H9 (cell line): ENCODE data around the gene EFNA5. TPM values are rescaled to one million over a fixed set of nuclear protein-coding genes. Genes with fewer than 3 reads are reported as not detected.

Experiments
- DNase-seq: peaks from one replicate; pipeline ENCODE4 v3.0.0-alpha.2; 2017
- H2AFZ ChIP-seq: one replicate; pipeline ENCODE4 v1.6.1; 2013; ENCODE audit warnings: mild to moderate bottlenecking, low read length, control low read depth, moderate library complexity
- H2AK5ac ChIP-seq: 2 replicates; pipeline ENCODE4 v1.6.1; 2013; ENCODE audit warnings: low read length, control low read depth, mixed read lengths; ENCODE audit not compliant: insufficient read length
- H2BK120ac ChIP-seq: one replicate; pipeline ENCODE4 v1.6.1; 2013; ENCODE audit warnings: low read depth, mild to moderate bottlenecking, low read length, control low read depth, inconsistent platforms; ENCODE audit not compliant: poor library complexity, severe bottlenecking
- H2BK12ac ChIP-seq: 2 replicates; pipeline ENCODE4 v1.6.1; 2013; ENCODE audit warnings: low read length, control low read depth, mixed read lengths, low read depth; ENCODE audit not compliant: insufficient read length
- H2BK15ac ChIP-seq: 2 replicates; pipeline ENCODE4 v1.6.1; 2013; ENCODE audit warnings: low read depth, low read length, control low read depth
- H2BK20ac ChIP-seq: one replicate; pipeline ENCODE4 v1.6.1; 2013; ENCODE audit warnings: low read depth, mild to moderate bottlenecking, low read length, control low read depth, inconsistent platforms; ENCODE audit not compliant: poor library complexity, severe bottlenecking
- H2BK5ac ChIP-seq: 2 replicates; pipeline ENCODE4 v1.6.1; 2013; ENCODE audit warnings: low read length, control low read depth, mixed read lengths; ENCODE audit not compliant: insufficient read length
- H3K14ac ChIP-seq: 2 replicates; pipeline ENCODE4 v1.6.1; 2013; ENCODE audit warnings: low read length, control low read depth; ENCODE audit not compliant: insufficient read depth
- H3K18ac ChIP-seq: 2 replicates; pipeline ENCODE4 v1.6.1; 2013; ENCODE audit warnings: low read depth, mild to moderate bottlenecking, mixed read lengths, low read length, control low read depth; ENCODE audit not compliant: insufficient read length
- H3K23ac ChIP-seq: 2 replicates; pipeline ENCODE4 v1.6.1; 2013; ENCODE audit warnings: low read length, control low read depth, mixed read lengths, low read depth; ENCODE audit not compliant: insufficient read length
- H3K23me2 ChIP-seq: 2 replicates; pipeline ENCODE4 v1.6.1; 2013; ENCODE audit warnings: low read depth, mild to moderate bottlenecking, mixed read lengths, low read length, control low read depth; ENCODE audit not compliant: insufficient read length, poor library complexity, severe bottlenecking
- H3K27ac ChIP-seq: 2 replicates; pipeline ENCODE4 v1.5.1; 2013; ENCODE audit warnings: low read length, control low read depth, mixed read lengths, low read depth; ENCODE audit not compliant: insufficient read length
- H3K27me3 ChIP-seq: 2 replicates; pipeline ENCODE4 v1.6.1; 2013; ENCODE audit warnings: low read length, control low read depth, inconsistent platforms; ENCODE audit not compliant: insufficient read depth
- H3K4ac ChIP-seq: 2 replicates; pipeline ENCODE4 v1.6.1; 2013; ENCODE audit warnings: low read depth, mild to moderate bottlenecking, control low read depth, inconsistent platforms, low read length, moderate library complexity
- H3K4me1 ChIP-seq: 2 replicates; pipeline ENCODE4 v1.6.1; 2013; ENCODE audit warnings: low read length, control low read depth, inconsistent platforms; ENCODE audit not compliant: insufficient read depth
- H3K4me2 ChIP-seq: 2 replicates; pipeline ENCODE4 v1.6.1; 2013; ENCODE audit warnings: low read length, control low read depth, mixed read lengths; ENCODE audit not compliant: insufficient read length, insufficient read depth
- H3K56ac ChIP-seq: 2 replicates; pipeline ENCODE4 v1.6.1; 2013; ENCODE audit warnings: low read depth, mild to moderate bottlenecking, mixed read lengths, low read length, control low read depth; ENCODE audit not compliant: insufficient read length
- H3K79me1 ChIP-seq: 2 replicates; pipeline ENCODE4 v1.6.1; 2013; ENCODE audit warnings: low read depth, mild to moderate bottlenecking, moderate library complexity, low read length, control low read depth, inconsistent platforms; ENCODE audit not compliant: insufficient read depth, poor library complexity, severe bottlenecking
- H3K79me2 ChIP-seq: 2 replicates; pipeline ENCODE4 v1.6.1; 2013; ENCODE audit warnings: low read length, control low read depth, inconsistent platforms; ENCODE audit not compliant: insufficient read depth
- H3K9ac ChIP-seq: 2 replicates; pipeline ENCODE4 v1.6.1; 2013; ENCODE audit warnings: low read length, control low read depth, mixed read lengths; ENCODE audit not compliant: insufficient read length; ENCODE audit errors: extremely low read depth
- H3K9me3 ChIP-seq: one replicate; pipeline ENCODE4 v1.6.1; 2013; ENCODE audit warnings: low read depth, low read length, inconsistent platforms; ENCODE audit not compliant: control insufficient read depth
- H3T11ph ChIP-seq: one replicate; pipeline ENCODE4 v1.6.1; 2013; ENCODE audit warnings: mild to moderate bottlenecking, low read length, control low read depth, inconsistent platforms
- H4K20me1 ChIP-seq: one replicate; pipeline ENCODE4 v1.6.1; 2013; ENCODE audit not compliant: control insufficient read depth, insufficient read length, insufficient read depth
- H4K5ac ChIP-seq: 2 replicates; pipeline ENCODE4 v1.6.1; 2013; ENCODE audit warnings: low read depth, mild to moderate bottlenecking, mixed read lengths, low read length, control low read depth; ENCODE audit not compliant: insufficient read length
- H4K8ac ChIP-seq: replicated peaks from 2 replicates; pipeline ENCODE4 v1.6.1; 2013; ENCODE audit warnings: low read length, control low read depth, mixed read lengths, low read depth; ENCODE audit not compliant: insufficient read length
- H4K91ac ChIP-seq: 2 replicates; pipeline ENCODE4 v1.6.1; 2013; ENCODE audit warnings: low read depth, mild to moderate bottlenecking, moderate library complexity, mixed read lengths, low read length, control low read depth; ENCODE audit not compliant: insufficient read length
- H3K27ac Mint-ChIP-seq, 3 experiments: 2 replicates in 2 of 3; 3 replicates in 1 of 3; pipeline ENCODE4 v1.8.0; 2020 to 2021; ENCODE audit warnings: mixed read lengths in 3 of 3, mild to moderate bottlenecking in 1 of 3, moderate library complexity in 1 of 3
- H3K27me3 Mint-ChIP-seq: 2 replicates; pipeline ENCODE4 v1.8.0; 2021; ENCODE audit warnings: low read depth, mild to moderate bottlenecking, moderate library complexity, mixed read lengths
- H3K36me3 Mint-ChIP-seq, 3 experiments: 2 replicates in 2 of 3; 3 replicates in 1 of 3; pipeline ENCODE4 v1.8.0; 2020 to 2021; ENCODE audit warnings: low read depth in 3 of 3, mixed read lengths in 3 of 3; ENCODE audit not compliant: insufficient read depth in 1 of 3
- H3K4me1 Mint-ChIP-seq, 2 experiments: 2 replicates each; pipeline ENCODE4 v1.8.0; 2020; ENCODE audit warnings: mixed read lengths in 2 of 2
- H3K4me3 Mint-ChIP-seq, 2 experiments: 2 replicates in 1 of 2; 3 replicates in 1 of 2; pipeline ENCODE4 v1.8.0; 2020 to 2021; ENCODE audit warnings: mild to moderate bottlenecking in 2 of 2, mixed read lengths in 2 of 2, moderate library complexity in 1 of 2
- H3K9me3 Mint-ChIP-seq, 2 experiments: 2 replicates in 1 of 2; 3 replicates in 1 of 2; pipeline ENCODE4 v1.8.0; 2020; ENCODE audit warnings: mild to moderate bottlenecking in 2 of 2, mixed read lengths in 2 of 2, moderate library complexity in 1 of 2
- WGBS: extraction: QIAGEN DNeasy Blood & Tissue Kit; methylation state at CpG from one replicate; pipeline ENCODE4 v1.1.7; 2013; ENCODE audit warnings: missing lambda C conversion rate, low lambda C conversion rate, mixed read lengths; ENCODE audit not compliant: insufficient read length; ENCODE audit errors: extremely low coverage; 5-methylcytosine and 5-hydroxymethylcytosine counted together
- total RNA-seq: library from RNA; stranded (reverse); gene quantifications from 2 replicates; pipeline ENCODE4 v1.2.1, GENCODE V29; 2021
- TF ChIP-seq, protein P1 (sequence below): fragments of 200-600 bp; sonication (generic); conservative IDR thresholded peaks from 3 replicates; pipeline ENCODE4 v1.8.0; 2021; ENCODE audit warnings: antibody characterized with exemption, mild to moderate bottlenecking

The EFNA5 gene
- total RNA-seq, 1 experiment from 2014 or later, result 20.4 TPM

GRCh38 chr5:107474361-107474715 lies 196.4 kb downstream of the EFNA5 start:
- Histone ChIP-seq H4K91ac (no peak overlapping the region), H2AFZ (no peak overlapping the region), H3K9ac (no peak overlapping the region), H2BK12ac (no peak overlapping the region), H3K27ac (no peak overlapping the region), H4K5ac (no peak overlapping the region), H2AK5ac (no peak overlapping the region), H3K79me1 (no peaks in the 10 kb centered on the region), H3K27me3 (no peaks in the 10 kb centered on the region), H2BK20ac (no peak overlapping the region), H3K79me2 (no peaks in the 10 kb centered on the region), H2BK5ac (no peak overlapping the region), H3K18ac (no peak overlapping the region), H4K20me1 (no peaks in the 10 kb centered on the region), H3K4me1 (peaks cover 17% of the 10 kb centered on the region), H3K4ac (no peak overlapping the region), H3K23me2 (no peaks in the 10 kb centered on the region), H3T11ph (no peak overlapping the region), H3K23ac (no peak overlapping the region), H2BK120ac (no peak overlapping the region), H2BK15ac (no peak overlapping the region), H3K9me3 (no peaks in the 10 kb centered on the region), H4K8ac (no peak overlapping the region), H3K4me2 (no peak overlapping the region), H3K14ac (no peak overlapping the region), H3K56ac (no peak overlapping the region)
- H3K36me3 Mint-ChIP-seq, result no peaks in the 10 kb centered on the region
- H3K4me1 Mint-ChIP-seq, result peaks cover 78 to 79% of the 10 kb centered on the region in 2 experiments
- TF ChIP-seq, protein P1, sequence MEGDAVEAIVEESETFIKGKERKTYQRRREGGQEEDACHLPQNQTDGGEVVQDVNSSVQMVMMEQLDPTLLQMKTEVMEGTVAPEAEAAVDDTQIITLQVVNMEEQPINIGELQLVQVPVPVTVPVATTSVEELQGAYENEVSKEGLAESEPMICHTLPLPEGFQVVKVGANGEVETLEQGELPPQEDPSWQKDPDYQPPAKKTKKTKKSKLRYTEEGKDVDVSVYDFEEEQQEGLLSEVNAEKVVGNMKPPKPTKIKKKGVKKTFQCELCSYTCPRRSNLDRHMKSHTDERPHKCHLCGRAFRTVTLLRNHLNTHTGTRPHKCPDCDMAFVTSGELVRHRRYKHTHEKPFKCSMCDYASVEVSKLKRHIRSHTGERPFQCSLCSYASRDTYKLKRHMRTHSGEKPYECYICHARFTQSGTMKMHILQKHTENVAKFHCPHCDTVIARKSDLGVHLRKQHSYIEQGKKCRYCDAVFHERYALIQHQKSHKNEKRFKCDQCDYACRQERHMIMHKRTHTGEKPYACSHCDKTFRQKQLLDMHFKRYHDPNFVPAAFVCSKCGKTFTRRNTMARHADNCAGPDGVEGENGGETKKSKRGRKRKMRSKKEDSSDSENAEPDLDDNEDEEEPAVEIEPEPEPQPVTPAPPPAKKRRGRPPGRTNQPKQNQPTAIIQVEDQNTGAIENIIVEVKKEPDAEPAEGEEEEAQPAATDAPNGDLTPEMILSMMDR, result no peak
- WGBS, result no CpG with 5 or more reads among the region's 3 CpGs
- H3K4me3 Mint-ChIP-seq, result no peak overlapping the region
- no peaks in the 10 kb centered on the region for H3K9me3 Mint-ChIP-seq
- no peak for DNase-seq
- H3K27me3 Mint-ChIP-seq, result no peaks in the 10 kb centered on the region
- H3K27ac Mint-ChIP-seq, result no peak overlapping the region; a peak in 1 of 7 replicates
